Endodermal cell (in vitro differentiated cells): Measurements from ENCODE around the gene RAD9A. TPM values are rescaled to one million over a fixed set of nuclear protein-coding genes. Genes with fewer than 3 reads are reported as not detected.
A peak's percentile ranks its signal among the peaks of the same experiment; 100 is the strongest.

Experiments used
- DNase-seq: peaks from one replicate; pipeline ENCODE4 v3.0.0-alpha.2; 2017
- H3K27ac ChIP-seq: 2 replicates; pipeline ENCODE4 v1.5.1; 2013; ENCODE audit warnings: mild to moderate bottlenecking, low read depth, low read length, moderate library complexity
- H3K27me3 ChIP-seq: 2 replicates; pipeline ENCODE4 v1.6.1; 2013; ENCODE audit warnings: mild to moderate bottlenecking, low read length, moderate library complexity; ENCODE audit not compliant: insufficient read depth, control insufficient read depth, poor library complexity, severe bottlenecking
- H3K36me3 ChIP-seq: 2 replicates; pipeline ENCODE4 v1.7.0; 2013; ENCODE audit warnings: mild to moderate bottlenecking, low read length, moderate library complexity; ENCODE audit not compliant: control insufficient read depth, insufficient read depth
- H3K4me1 ChIP-seq: one replicate; pipeline ENCODE4 v1.7.0; 2013; ENCODE audit warnings: low read length; ENCODE audit not compliant: control insufficient read depth, insufficient read depth
- H3K4me3 ChIP-seq: 2 replicates; pipeline ENCODE4 v1.5.1; 2013; ENCODE audit warnings: mild to moderate bottlenecking, low read length, moderate library complexity
- H3K9ac ChIP-seq: 2 replicates; pipeline ENCODE4 v1.6.1; 2013; ENCODE audit warnings: mild to moderate bottlenecking, low read length, moderate library complexity; ENCODE audit not compliant: poor library complexity, severe bottlenecking; ENCODE audit errors: extremely low read depth
- H3K9me3 ChIP-seq: 2 replicates; pipeline ENCODE4 v1.6.1; 2013; ENCODE audit warnings: mild to moderate bottlenecking, low read length, moderate library complexity; ENCODE audit not compliant: control insufficient read depth
- H3K27ac Mint-ChIP-seq: 2 replicates; pipeline ENCODE4 v1.8.0; 2020; ENCODE audit warnings: mixed read lengths
- H3K27me3 Mint-ChIP-seq: 2 replicates; pipeline ENCODE4 v1.8.0; 2021; ENCODE audit warnings: mild to moderate bottlenecking, mixed read lengths; ENCODE audit not compliant: insufficient read depth
- H3K36me3 Mint-ChIP-seq: 2 replicates; pipeline ENCODE4 v1.8.0; 2020; ENCODE audit warnings: low read depth, mixed read lengths
- H3K4me1 Mint-ChIP-seq: 2 replicates; pipeline ENCODE4 v1.8.0; 2020; ENCODE audit warnings: mixed read lengths
- H3K4me3 Mint-ChIP-seq: 2 replicates; pipeline ENCODE4 v1.8.0; 2020; ENCODE audit warnings: mild to moderate bottlenecking, moderate library complexity, mixed read lengths
- H3K9me3 Mint-ChIP-seq: 2 replicates; pipeline ENCODE4 v1.8.0; 2020; ENCODE audit warnings: mild to moderate bottlenecking, mixed read lengths
- CTCF ChIP-seq: fragments of 200-600 bp; sonication (generic); conservative IDR thresholded peaks from 2 replicates; pipeline ENCODE4 v1.5.0; 2021; ENCODE audit warnings: antibody characterized with exemption, mild to moderate bottlenecking
- WGBS, 2 experiments: methylation state at CpG; one replicate each; pipeline versions ENCODE4 v1.1.5 to v1.1.7; 2013; ENCODE audit warnings: missing lambda C conversion rate in 2 of 2, mixed read lengths in 1 of 2; ENCODE audit not compliant: insufficient coverage in 1 of 2, insufficient read length in 1 of 2; 5-methylcytosine and 5-hydroxymethylcytosine counted together
- total RNA-seq, 2 donors: library from RNA; stranded (reverse); fragmentation: NEBNext Ultra II Directional in 1 of 2; extraction: Animal tissue kit (Norgen Biotek cat#: 25700) in 1 of 2; gene quantifications; 2 replicates in 1 of 2; 3 replicates in 1 of 2; pipeline ENCODE4 v1.2.1, GENCODE V29; 2021

RAD9A gene
- total RNA-seq, 2 donors from 2014 or later, result 28.3 to 41.4 TPM

DNA sequence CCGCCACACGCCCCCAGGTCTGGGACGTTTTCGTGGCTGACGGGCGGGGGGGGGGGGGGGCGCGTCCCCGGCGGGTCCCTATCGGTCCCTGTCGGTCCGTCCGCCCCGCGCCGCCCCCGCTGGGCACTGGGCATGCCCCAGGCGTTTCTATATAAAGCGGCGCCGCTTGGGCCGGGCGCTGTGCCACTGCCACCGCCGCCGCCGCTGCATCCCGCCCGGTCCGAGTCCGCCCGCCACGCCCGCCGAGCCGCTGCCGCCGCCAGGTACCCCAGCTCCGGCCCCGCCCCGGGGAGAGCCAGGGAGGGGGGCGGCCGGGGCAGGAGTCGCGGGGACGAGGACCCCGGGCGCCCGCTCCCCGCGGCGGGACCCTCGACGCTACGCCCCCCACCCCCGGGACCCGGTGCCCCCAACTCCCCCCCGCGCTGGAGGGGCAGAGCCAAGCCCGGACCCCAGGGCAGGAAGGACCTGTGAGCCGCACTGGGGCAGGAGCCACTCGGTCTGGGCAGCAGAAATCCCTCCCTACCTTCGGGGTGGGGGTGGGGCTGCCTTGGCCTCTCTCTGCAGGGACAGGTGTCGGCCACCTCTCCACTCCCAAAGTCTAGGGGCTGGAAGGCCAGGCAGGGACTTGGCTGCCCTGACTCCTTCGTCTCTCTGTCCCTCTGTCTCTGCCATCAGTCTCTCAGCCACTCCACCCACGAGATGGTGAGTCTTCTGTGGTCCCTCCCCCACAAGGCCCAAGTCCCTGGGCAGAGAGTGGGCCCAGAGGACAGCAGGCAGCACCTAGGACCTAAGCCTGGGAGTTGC, 23.9 kb downstream of the RAD9A start, which contains the start of gene CARNS1:
TSS of gene CARNS1 (plus strand) at position 178 of the 804 bp plus-strand sequence. CDS start at position 700, 522 bp downstream.
- DNase-seq, result peak; percentile 87
- H3K27ac Mint-ChIP-seq, result peak within 1 kb of the TSS; percentile 55
- H3K9ac ChIP-seq, result no peak within 1 kb of the TSS
- no peak for TF ChIP-seq CTCF
- peaks cover 8% of the 10 kb centered on the region for H3K4me1 ChIP-seq
- H3K4me3 Mint-ChIP-seq, result peak within 1 kb of the TSS; percentile 49
- H3K36me3 Mint-ChIP-seq, result no peaks in the 10 kb centered on the region
- WGBS, 2 experiments, result 11 to 42% methylated on average over 4 to 65 of the region's 67 CpGs
- H3K27ac ChIP-seq, result no peak within 1 kb of the TSS
- peaks cover 31% of the 10 kb centered on the region for H3K27me3 Mint-ChIP-seq
- no peaks in the 10 kb centered on the region for H3K36me3 ChIP-seq
- H3K9me3 Mint-ChIP-seq, result no peaks in the 10 kb centered on the region
- peaks cover 13% of the 10 kb centered on the region for H3K27me3 ChIP-seq
- H3K4me3 ChIP-seq, result no peak within 1 kb of the TSS
- no peaks in the 10 kb centered on the region for H3K9me3 ChIP-seq
- peaks cover 21% of the 10 kb centered on the region for H3K4me1 Mint-ChIP-seq

GRCh38 chr11:67416416-67417335, 24.9 kb downstream of the RAD9A start:
- H3K27me3 Mint-ChIP-seq, result peaks cover 31% of the 10 kb centered on the region
- Histone ChIP-seq H3K9ac (no peak overlapping the region), H3K4me3 (no peak overlapping the region), H3K27ac (no peak overlapping the region), H3K4me1 (peaks cover under 1% of the 10 kb centered on the region), H3K27me3 (peaks cover 13% of the 10 kb centered on the region), H3K9me3 (no peaks in the 10 kb centered on the region), H3K36me3 (no peaks in the 10 kb centered on the region)
- no peaks in the 10 kb centered on the region for H3K9me3 Mint-ChIP-seq
- DNase-seq, result no peak
- WGBS, 2 experiments, result 83 to 86% methylated on average over 12 to 21 of the region's 21 CpGs
- TF ChIP-seq CTCF, result no peak
- H3K36me3 Mint-ChIP-seq, result no peaks in the 10 kb centered on the region
- peak overlapping the region; percentile 55 for H3K27ac Mint-ChIP-seq
- peak overlapping the region; percentile 48 for H3K4me3 Mint-ChIP-seq
- H3K4me1 Mint-ChIP-seq, result peaks cover 14% of the 10 kb centered on the region

- H3K27me3 ChIP-seq, result peaks cover 13% of the 10 kb centered on the region
- Mint-ChIP-seq H3K27me3 (peaks cover 23% of the 10 kb centered on the region), H3K27ac (no peak overlapping the region), H3K4me1 (peaks cover 14% of the 10 kb centered on the region), H3K9me3 (no peaks in the 10 kb centered on the region), H3K4me3 (no peak overlapping the region), H3K36me3 (no peaks in the 10 kb centered on the region)
- no peak overlapping the region for H3K4me3 ChIP-seq
- 85 to 92% methylated on average over 5 to 12 of the region's 12 CpGs for WGBS, 2 experiments
- H3K36me3 ChIP-seq, result no peaks in the 10 kb centered on the region
- H3K9ac ChIP-seq, result no peak overlapping the region
- H3K9me3 ChIP-seq, result no peaks in the 10 kb centered on the region
- no peak for TF ChIP-seq CTCF
- no peaks in the 10 kb centered on the region for H3K4me1 ChIP-seq
- DNase-seq, result no peak
- no peak overlapping the region for H3K27ac ChIP-seq
Measured at GRCh38 chr11:67417425-67417824, 25.6 kb downstream of the RAD9A start.
